ENCODE results near the gene OBSL1. TPM values are rescaled to one million over a fixed set of nuclear protein-coding genes. Genes with fewer than 3 reads are reported as not detected.

Gene OBSL1
- total and polyA plus RNA-seq, 7 donors, result 10.3 to 134 (median 38.7) TPM

DNA sequence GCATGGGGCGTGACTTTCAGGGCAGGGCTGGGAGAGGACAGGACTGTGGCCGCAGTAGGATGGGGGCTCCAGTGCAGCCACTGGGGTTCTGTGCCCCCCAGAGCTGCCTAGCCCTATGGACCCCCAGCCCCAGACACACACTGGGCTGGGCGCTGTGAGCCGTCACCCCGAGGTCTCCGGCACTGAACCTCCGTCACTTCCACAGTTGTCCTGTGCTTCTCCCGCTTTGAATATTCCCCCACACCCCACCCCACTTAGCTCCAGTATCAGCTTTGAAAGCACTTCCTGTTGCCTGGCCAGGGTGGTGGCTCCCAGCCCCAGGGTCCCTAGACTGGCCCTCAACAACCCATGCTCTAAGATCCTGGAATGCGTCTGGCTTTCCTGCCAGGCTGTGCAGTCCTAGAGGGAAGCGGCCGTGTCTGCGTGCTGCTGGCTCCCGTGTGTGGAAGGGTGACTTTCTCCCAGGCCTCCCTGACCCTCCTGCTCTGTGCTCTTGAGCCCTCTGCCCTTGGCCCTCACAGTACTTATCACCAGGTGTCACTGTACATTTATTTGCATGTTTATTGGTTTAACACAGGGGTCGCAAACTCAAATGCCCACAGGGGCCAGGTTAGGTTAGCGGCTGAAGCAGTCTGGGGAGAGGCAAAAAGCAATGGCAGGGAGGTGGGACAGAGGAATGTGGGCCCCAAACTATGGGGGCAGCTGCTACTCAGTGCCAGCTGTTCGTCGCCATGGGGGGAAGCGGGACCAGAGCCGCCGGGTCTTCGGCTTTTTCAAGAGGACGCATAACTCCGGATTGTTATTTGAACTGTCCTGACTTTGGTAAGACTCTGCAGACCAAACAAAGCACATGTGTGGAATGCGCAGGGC, 9.9 kb downstream of the OBSL1 start:
- Histone ChIP-seq H3K9me3 (no peaks in the 10 kb centered on the region), H3K27ac (no peak overlapping the region), H3K4me1 (no peaks in the 10 kb centered on the region), H3K4me3 (no peak overlapping the region), H3K36me3 (ENCODE audit: insufficient read depth in 1 of 2, low read depth in 1 of 2) (peaks cover 0 to 91% of the 10 kb centered on the region in 2 donors), H3K27me3 (ENCODE audit: insufficient read depth in 3 of 3, low read length in 2 of 3) (no peaks in the 10 kb centered on the region)
- TF ChIP-seq, protein P1, sequence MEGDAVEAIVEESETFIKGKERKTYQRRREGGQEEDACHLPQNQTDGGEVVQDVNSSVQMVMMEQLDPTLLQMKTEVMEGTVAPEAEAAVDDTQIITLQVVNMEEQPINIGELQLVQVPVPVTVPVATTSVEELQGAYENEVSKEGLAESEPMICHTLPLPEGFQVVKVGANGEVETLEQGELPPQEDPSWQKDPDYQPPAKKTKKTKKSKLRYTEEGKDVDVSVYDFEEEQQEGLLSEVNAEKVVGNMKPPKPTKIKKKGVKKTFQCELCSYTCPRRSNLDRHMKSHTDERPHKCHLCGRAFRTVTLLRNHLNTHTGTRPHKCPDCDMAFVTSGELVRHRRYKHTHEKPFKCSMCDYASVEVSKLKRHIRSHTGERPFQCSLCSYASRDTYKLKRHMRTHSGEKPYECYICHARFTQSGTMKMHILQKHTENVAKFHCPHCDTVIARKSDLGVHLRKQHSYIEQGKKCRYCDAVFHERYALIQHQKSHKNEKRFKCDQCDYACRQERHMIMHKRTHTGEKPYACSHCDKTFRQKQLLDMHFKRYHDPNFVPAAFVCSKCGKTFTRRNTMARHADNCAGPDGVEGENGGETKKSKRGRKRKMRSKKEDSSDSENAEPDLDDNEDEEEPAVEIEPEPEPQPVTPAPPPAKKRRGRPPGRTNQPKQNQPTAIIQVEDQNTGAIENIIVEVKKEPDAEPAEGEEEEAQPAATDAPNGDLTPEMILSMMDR (IDR thresholded peaks at IDR 0.05), result no peak
- WGBS, 3 donors, result 72 to 78% (median 74%) methylated on average over 23 to 24 of the region's 24 CpGs
- ATAC-seq (no peak), DNase-seq (peak in 1 of 2 donors; percentile 31)
- intact Hi-C loops (cut with DNase I), result no loop called here

DNA sequence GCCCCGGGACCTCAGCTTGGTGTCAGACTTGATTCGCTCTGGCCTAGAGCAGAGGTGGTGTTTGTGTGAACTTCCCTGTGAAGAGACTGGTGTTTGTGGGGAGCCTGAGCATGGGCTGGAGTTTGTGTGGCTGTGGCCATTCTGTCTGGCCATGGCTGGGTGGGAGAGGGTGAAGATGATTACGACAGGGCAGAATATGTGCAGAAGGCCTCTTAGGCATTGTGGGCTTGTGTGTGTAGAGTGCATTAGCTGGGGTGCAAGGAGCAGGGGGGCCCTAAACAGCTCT, 10.5 kb downstream of the OBSL1 start:
- Histone ChIP-seq H3K36me3 (ENCODE audit: insufficient read depth in 1 of 2, low read depth in 1 of 2) (peaks cover 0 to 91% of the 10 kb centered on the region in 2 donors), H3K27ac (no peak overlapping the region), H3K4me1 (no peaks in the 10 kb centered on the region), H3K9me3 (no peaks in the 10 kb centered on the region), H3K4me3 (no peak overlapping the region), H3K27me3 (ENCODE audit: insufficient read depth in 3 of 3, low read length in 2 of 3) (no peaks in the 10 kb centered on the region)
- WGBS, 3 donors, result 84 to 91% (median 86%) methylated on average over 3 of the region's 3 CpGs
- TF ChIP-seq, protein P1 (IDR thresholded peaks at IDR 0.05), result no peak
- ATAC-seq (no peak), DNase-seq (peak in 1 of 2 donors; percentile 12)
- intact Hi-C loops (cut with DNase I), result no loop called here

DNA sequence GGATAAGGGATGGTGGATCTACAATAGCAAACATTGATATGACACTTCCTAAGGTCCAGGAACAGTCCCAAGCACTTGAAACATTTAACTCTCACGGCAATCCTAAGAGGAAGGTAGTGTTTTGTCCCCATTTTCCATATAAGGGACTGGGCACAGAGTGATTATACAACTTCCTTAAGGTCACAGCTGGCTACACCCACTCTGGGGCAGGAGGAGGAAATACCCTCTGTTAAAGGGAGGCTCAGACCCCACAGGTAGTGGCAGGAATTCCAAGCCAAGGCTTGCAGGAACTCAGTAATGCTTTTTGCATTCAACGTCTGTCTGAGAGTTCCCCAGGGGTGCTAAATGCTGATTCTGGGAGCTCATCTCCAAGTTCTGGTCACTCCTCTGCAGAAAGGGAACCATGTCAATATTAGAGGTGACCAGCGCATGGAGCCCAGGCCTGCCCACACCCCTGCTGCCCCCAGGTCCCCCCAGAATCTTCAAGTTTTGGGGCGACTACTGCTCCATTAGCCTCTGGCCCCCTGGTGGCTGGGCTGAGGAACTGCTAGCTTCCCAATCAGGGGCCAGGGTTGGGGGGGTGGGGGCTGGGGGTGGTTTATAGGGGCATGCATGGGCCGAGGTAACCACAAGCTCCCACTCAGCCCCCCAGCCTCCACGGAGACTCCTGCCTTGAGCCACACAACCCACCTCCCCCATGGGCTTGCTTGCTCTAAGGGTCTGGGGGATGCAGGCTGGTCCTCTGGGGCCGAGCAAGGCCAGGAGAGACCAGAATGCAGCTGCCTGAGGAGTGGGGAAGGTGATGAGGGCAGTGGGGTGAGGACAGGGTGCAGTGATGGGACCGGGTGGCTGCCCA, 11.1 kb downstream of the OBSL1 start:
- 40 to 44% (median 41%) methylated on average over 8 of the region's 8 CpGs for WGBS, 3 donors
- Histone ChIP-seq H3K36me3 (ENCODE audit: insufficient read depth in 1 of 2, low read depth in 1 of 2) (peaks cover 0 to 91% of the 10 kb centered on the region in 2 donors), H3K27ac (no peak overlapping the region), H3K4me3 (no peak overlapping the region), H3K27me3 (ENCODE audit: insufficient read depth in 3 of 3, low read length in 2 of 3) (no peaks in the 10 kb centered on the region), H3K4me1 (no peaks in the 10 kb centered on the region), H3K9me3 (no peaks in the 10 kb centered on the region)
- ATAC-seq, result peak in 1 of 4 donors; percentile 60
- DNase-seq, result peak in 1 of 2 donors; percentile 32
- intact Hi-C loops (cut with DNase I), result no loop called here
- TF ChIP-seq, protein P1 (IDR thresholded peaks at IDR 0.05), result peak; percentile 60

DNA sequence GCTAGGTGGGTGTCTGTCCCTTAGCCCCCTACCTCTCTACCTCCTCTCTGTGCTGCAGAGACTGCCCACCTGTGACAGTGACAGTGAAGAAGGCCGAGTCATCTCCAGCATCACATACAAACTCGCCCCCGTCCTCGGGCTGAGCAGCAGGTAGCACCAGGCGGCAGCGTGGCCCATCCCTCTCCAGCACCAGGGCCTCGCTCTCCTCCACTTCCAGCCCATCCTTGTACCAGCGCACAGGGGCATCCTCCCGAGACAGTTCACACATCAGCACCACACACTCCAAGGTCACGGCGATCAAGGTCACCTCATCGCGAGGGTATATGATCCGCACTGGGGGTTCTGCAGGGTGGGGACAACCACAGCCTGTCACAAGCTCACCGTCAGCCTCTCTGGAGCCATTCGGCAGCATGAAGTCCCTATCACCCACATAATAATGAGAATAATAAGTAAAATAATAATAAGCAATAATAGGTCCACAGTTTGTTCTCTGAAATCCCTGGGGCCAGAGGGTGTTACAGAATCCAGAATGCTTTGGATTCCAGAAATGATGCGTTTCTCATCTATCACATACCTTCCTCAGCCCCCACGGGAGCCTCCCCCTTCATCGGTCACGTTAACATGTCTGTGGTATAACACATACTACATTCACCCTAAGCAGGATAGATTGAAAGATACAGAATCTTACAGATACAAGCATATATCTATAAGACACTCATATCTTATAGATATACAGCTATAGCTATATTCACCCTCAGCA, 12.0 kb downstream of the OBSL1 start:
- TF ChIP-seq, protein P1 (IDR thresholded peaks at IDR 0.05), result no peak
- H3K4me3 ChIP-seq, result no peak overlapping the region
- intact Hi-C loops (cut with DNase I), result no loop called here
- ATAC-seq (no peak), DNase-seq (peak in 1 of 2 donors; percentile 36)
- no peak overlapping the region for H3K27ac ChIP-seq
- H3K4me1 ChIP-seq, result no peaks in the 10 kb centered on the region
- 91 to 95% (median 91%) methylated on average over 20 of the region's 20 CpGs for WGBS, 3 donors
- no peaks in the 10 kb centered on the region for H3K9me3 ChIP-seq
- peaks cover 0 to 82% of the 10 kb centered on the region in 2 donors for H3K36me3 ChIP-seq (ENCODE audit: insufficient read depth in 1 of 2, low read depth in 1 of 2)
- no peaks in the 10 kb centered on the region for H3K27me3 ChIP-seq (ENCODE audit: insufficient read depth in 3 of 3, low read length in 2 of 3)

Measured in psoas muscle (tissue), 8 donors.